ENCODE data around the gene FBXW12.

GRCh38 chr3:48437812-48438211, 65.8 kb downstream of the FBXW12 start:
- TF ChIP-seq CTCF (IDR thresholded peaks at IDR 0.05 in 8 of 11, conservative IDR thresholded peaks at IDR 0.05 in 3 of 11) (no peak), POLR2AphosphoS5 (IDR thresholded peaks at IDR 0.05) (no peak), POLR2A (IDR thresholded peaks at IDR 0.05) (no peak)
